GM15510 (cell line): Measurements from ENCODE around the gene MKNK1.

Source experiments
- POLR2A ChIP-seq: IDR thresholded peaks from 3 replicates; pipeline ENCODE4 v1.6.1; 2011; ENCODE audit warnings: borderline replicate concordance; ENCODE audit not compliant: insufficient read length; ENCODE audit errors: extremely low read depth

MKNK1 gene

GRCh38 chr1:46589529-46589928 lies 14.5 kb downstream of the MKNK1 start:
- TF ChIP-seq POLR2A = no peak

GRCh38 chr1:46587069-46587468 lies 17.0 kb downstream of the MKNK1 start:
- TF ChIP-seq POLR2A = no peak

- no peak for TF ChIP-seq POLR2A
Observed at GRCh38 chr1:46585312-46585938, 18.6 kb downstream of the MKNK1 start.

- TF ChIP-seq POLR2A = no peak
Observed at GRCh38 chr1:46583494-46583893, 20.6 kb downstream of the MKNK1 start.

- TF ChIP-seq POLR2A = no peak
Observed at GRCh38 chr1:46582972-46583371, 21.1 kb downstream of the MKNK1 start.

- no peak for TF ChIP-seq POLR2A
Observed at GRCh38 chr1:46581681-46582455, 22.2 kb downstream of the MKNK1 start.

GRCh38 chr1:46580140-46580903 lies 23.7 kb downstream of the MKNK1 start:
- no peak for TF ChIP-seq POLR2A

GRCh38 chr1:46577671-46578070 lies 26.4 kb downstream of the MKNK1 start:
- TF ChIP-seq POLR2A = no peak

- no peak for TF ChIP-seq POLR2A
Observed at GRCh38 chr1:46576596-46576995, 27.5 kb downstream of the MKNK1 start.

GRCh38 chr1:46575778-46576177 lies 28.3 kb downstream of the MKNK1 start:
- no peak for TF ChIP-seq POLR2A

GRCh38 chr1:46575300-46575699 lies 28.8 kb downstream of the MKNK1 start:
- no peak for TF ChIP-seq POLR2A

GRCh38 chr1:46571691-46572225 lies 32.3 kb downstream of the MKNK1 start:
- TF ChIP-seq POLR2A = no peak

- TF ChIP-seq POLR2A = no peak
Observed at GRCh38 chr1:46569884-46570725, 34.0 kb downstream of the MKNK1 start.

GRCh38 chr1:46569116-46569515 lies 35.0 kb downstream of the MKNK1 start:
- no peak for TF ChIP-seq POLR2A

GRCh38 chr1:46568461-46568891 lies 35.6 kb downstream of the MKNK1 start:
- no peak for TF ChIP-seq POLR2A

- TF ChIP-seq POLR2A = no peak
Observed at GRCh38 chr1:46563341-46563740, 40.7 kb downstream of the MKNK1 start.
